ENCODE measurements around the gene SERPINI1.

The SERPINI1 gene

GRCh38 chr3:167864552-167864874, 129.0 kb downstream of the SERPINI1 start:
- no peak for TF ChIP-seq CTCF (IDR thresholded peaks at IDR 0.05; ENCODE audit: control insufficient read depth, insufficient read depth, low read depth, low read length, missing control alignments)
- H3K4me3 ChIP-seq (ENCODE audit: control insufficient read depth, low read depth, low read length) = no peak overlapping the region
- no peak for DNase-seq (ENCODE audit: low read depth)

- H3K4me3 ChIP-seq (ENCODE audit: control insufficient read depth, low read depth, low read length) = no peak overlapping the region
- TF ChIP-seq CTCF (IDR thresholded peaks at IDR 0.05; ENCODE audit: control insufficient read depth, insufficient read depth, low read depth, low read length, missing control alignments) = no peak
- no peak for DNase-seq (ENCODE audit: low read depth)
Measured at GRCh38 chr3:167866331-167866730, 130.8 kb downstream of the SERPINI1 start.

GRCh38 chr3:167867981-167868380, 132.5 kb downstream of the SERPINI1 start:
- H3K4me3 ChIP-seq (ENCODE audit: control insufficient read depth, low read depth, low read length) = no peak overlapping the region
- no peak for TF ChIP-seq CTCF (IDR thresholded peaks at IDR 0.05; ENCODE audit: control insufficient read depth, insufficient read depth, low read depth, low read length, missing control alignments)
- DNase-seq (ENCODE audit: low read depth) = no peak

GRCh38 chr3:167870181-167870580, 134.7 kb downstream of the SERPINI1 start:
- DNase-seq (ENCODE audit: low read depth) = no peak
- no peak overlapping the region for H3K4me3 ChIP-seq (ENCODE audit: control insufficient read depth, low read depth, low read length)
- TF ChIP-seq CTCF (IDR thresholded peaks at IDR 0.05; ENCODE audit: control insufficient read depth, insufficient read depth, low read depth, low read length, missing control alignments) = no peak

GRCh38 chr3:167870759-167871158, 135.2 kb downstream of the SERPINI1 start:
- DNase-seq (ENCODE audit: low read depth) = no peak
- no peak for TF ChIP-seq CTCF (IDR thresholded peaks at IDR 0.05; ENCODE audit: control insufficient read depth, insufficient read depth, low read depth, low read length, missing control alignments)

GRCh38 chr3:167872032-167872431, 136.5 kb downstream of the SERPINI1 start:
- TF ChIP-seq CTCF (IDR thresholded peaks at IDR 0.05; ENCODE audit: control insufficient read depth, insufficient read depth, low read depth, low read length, missing control alignments) = no peak
- no peak overlapping the region for H3K4me3 ChIP-seq (ENCODE audit: control insufficient read depth, low read depth, low read length)
- no peak for DNase-seq (ENCODE audit: low read depth)

More at GRCh38 chr3:167870759-167871158, 135.2 kb downstream of the SERPINI1 start:
- H3K4me3 ChIP-seq (ENCODE audit: control insufficient read depth, low read depth, low read length) = no peak overlapping the region

GRCh38 chr3:167872941-167873340, 137.4 kb downstream of the SERPINI1 start:
- no peak overlapping the region for H3K4me3 ChIP-seq (ENCODE audit: control insufficient read depth, low read depth, low read length)
- no peak for DNase-seq (ENCODE audit: low read depth)
- TF ChIP-seq CTCF (IDR thresholded peaks at IDR 0.05; ENCODE audit: control insufficient read depth, insufficient read depth, low read depth, low read length, missing control alignments) = no peak

All from AG09309 (cell line).